Measurements from ENCODE around the gene PAFAH2. TPM values are rescaled to one million over a fixed set of nuclear protein-coding genes. Genes with fewer than 3 reads are reported as not detected.

PAFAH2 gene
- total RNA-seq, 1 donor from 2014 or later, result 6.3 TPM

- peaks cover 11% of the 10 kb centered on the region for H3K9me3 Mint-ChIP-seq (ENCODE audit: unreplicated experiment)
- H3K27me3 Mint-ChIP-seq (ENCODE audit: unreplicated experiment), result peaks cover 15% of the 10 kb centered on the region
- peak overlapping the region; percentile 97 for H3K4me3 Mint-ChIP-seq (ENCODE audit: unreplicated experiment)
- no peak for TF ChIP-seq CTCF (IDR thresholded peaks at IDR 0.05; ENCODE audit: partially characterized antibody, unreplicated experiment)
- no peaks in the 10 kb centered on the region for H3K36me3 Mint-ChIP-seq (ENCODE audit: unreplicated experiment)
- peak overlapping the region; percentile 98 for H3K27ac Mint-ChIP-seq (ENCODE audit: unreplicated experiment)
- peak; percentile 44 for DNase-seq
- H3K4me1 Mint-ChIP-seq (ENCODE audit: low read depth, unreplicated experiment), result peaks cover 38% of the 10 kb centered on the region
These were observed 666 bp downstream of the PAFAH2 start for GRCh38 chr1:25996966-25997827.

GRCh38 chr1:25994402-25995150 is 3.3 kb downstream of the PAFAH2 start:
- Mint-ChIP-seq H3K36me3 (ENCODE audit: unreplicated experiment) (no peaks in the 10 kb centered on the region), H3K4me3 (ENCODE audit: unreplicated experiment) (no peak overlapping the region), H3K4me1 (ENCODE audit: low read depth, unreplicated experiment) (peaks cover 45% of the 10 kb centered on the region), H3K27me3 (ENCODE audit: unreplicated experiment) (peaks cover 12% of the 10 kb centered on the region), H3K27ac (ENCODE audit: unreplicated experiment) (no peak overlapping the region), H3K9me3 (ENCODE audit: unreplicated experiment) (peaks cover 11% of the 10 kb centered on the region)
- TF ChIP-seq CTCF (IDR thresholded peaks at IDR 0.05; ENCODE audit: partially characterized antibody, unreplicated experiment), result no peak
- no peak for DNase-seq

- Mint-ChIP-seq H3K9me3 (ENCODE audit: unreplicated experiment) (peaks cover 9% of the 10 kb centered on the region), H3K4me3 (ENCODE audit: unreplicated experiment) (no peak overlapping the region), H3K36me3 (ENCODE audit: unreplicated experiment) (no peaks in the 10 kb centered on the region), H3K27me3 (ENCODE audit: unreplicated experiment) (peaks cover 8% of the 10 kb centered on the region), H3K4me1 (ENCODE audit: low read depth, unreplicated experiment) (peaks cover 41% of the 10 kb centered on the region), H3K27ac (ENCODE audit: unreplicated experiment) (peak overlapping the region; percentile 44)
- no peak for TF ChIP-seq CTCF (IDR thresholded peaks at IDR 0.05; ENCODE audit: partially characterized antibody, unreplicated experiment)
- no peak for DNase-seq
These were observed 4.5 kb downstream of the PAFAH2 start for GRCh38 chr1:25993197-25993951.

GRCh38 chr1:25992689-25993171 is 5.1 kb downstream of the PAFAH2 start:
- H3K4me3 Mint-ChIP-seq (ENCODE audit: unreplicated experiment), result no peak overlapping the region
- peaks cover 44% of the 10 kb centered on the region for H3K4me1 Mint-ChIP-seq (ENCODE audit: low read depth, unreplicated experiment)
- no peak for TF ChIP-seq CTCF (IDR thresholded peaks at IDR 0.05; ENCODE audit: partially characterized antibody, unreplicated experiment)
- H3K36me3 Mint-ChIP-seq (ENCODE audit: unreplicated experiment), result no peaks in the 10 kb centered on the region
- no peak for DNase-seq
- peaks cover 4% of the 10 kb centered on the region for H3K27me3 Mint-ChIP-seq (ENCODE audit: unreplicated experiment)
- peaks cover 4% of the 10 kb centered on the region for H3K9me3 Mint-ChIP-seq (ENCODE audit: unreplicated experiment)
- H3K27ac Mint-ChIP-seq (ENCODE audit: unreplicated experiment), result no peak overlapping the region

All from glutamatergic neuron (in vitro differentiated cells).